HG03139 (cell line): ENCODE results near the gene KDM1A.

Experiments used
- ATAC-seq: cut with Tn5 transposase; IDR thresholded peaks from one replicate; pipeline ENCODE4 v1.9.1; 2021; ENCODE audit not compliant: unreplicated experiment

KDM1A gene

GRCh38 chr1:23103001-23103889, 84.0 kb downstream of the KDM1A start:
- no peak for ATAC-seq

GRCh38 chr1:23108918-23109533, 89.8 kb downstream of the KDM1A start:
- ATAC-seq: no peak

GRCh38 chr1:23110391-23110790, 91.1 kb downstream of the KDM1A start:
- ATAC-seq: no peak

- ATAC-seq: no peak
Measured at GRCh38 chr1:23111600-23112535, 92.6 kb downstream of the KDM1A start.

GRCh38 chr1:23114424-23115079, 95.3 kb downstream of the KDM1A start:
- ATAC-seq: no peak

- no peak for ATAC-seq
Measured at GRCh38 chr1:23116216-23116836, 97.1 kb downstream of the KDM1A start.

GRCh38 chr1:23116921-23117699, 97.8 kb downstream of the KDM1A start:
- ATAC-seq: no peak

- no peak for ATAC-seq
Measured at GRCh38 chr1:23118407-23118806, 99.1 kb downstream of the KDM1A start.

GRCh38 chr1:23118957-23119792, 99.9 kb downstream of the KDM1A start:
- ATAC-seq: no peak

GRCh38 chr1:23120383-23120782, 101.1 kb downstream of the KDM1A start:
- no peak for ATAC-seq

GRCh38 chr1:23122023-23122748, 102.9 kb downstream of the KDM1A start:
- no peak for ATAC-seq

- ATAC-seq: no peak
Measured at GRCh38 chr1:23122796-23123195, 103.5 kb downstream of the KDM1A start.

GRCh38 chr1:23123528-23123927, 104.3 kb downstream of the KDM1A start:
- ATAC-seq: no peak

- ATAC-seq: no peak
Measured at GRCh38 chr1:23124259-23125026, 105.2 kb downstream of the KDM1A start.

GRCh38 chr1:23125489-23125888, 106.2 kb downstream of the KDM1A start:
- no peak for ATAC-seq

- ATAC-seq: no peak
Measured at GRCh38 chr1:23126200-23126599, 106.9 kb downstream of the KDM1A start.

GRCh38 chr1:23126801-23127200, 107.5 kb downstream of the KDM1A start:
- no peak for ATAC-seq
